ENCODE measurements around the gene DEPDC5.

- no peak for TF ChIP-seq CTCF (conservative IDR thresholded peaks at IDR 0.05; ENCODE audit: low read depth, low read length)
- TF ChIP-seq EZH2 (IDR thresholded peaks at IDR 0.05; ENCODE audit: borderline replicate concordance, low read depth, low read length, poor library complexity, severe bottlenecking) = no peak
Measured at GRCh38 chr22:31822523-31822922, 68.7 kb downstream of the DEPDC5 start.

Measured in A673 (cell line).